GM19438 (cell line): ENCODE measurements around the gene MARK1.

Experiments
- ATAC-seq: cut with Tn5 transposase; IDR thresholded peaks from one replicate; pipeline ENCODE4 v1.9.1; 2021; ENCODE audit warnings: low read depth; ENCODE audit not compliant: unreplicated experiment

MARK1 gene

DNA sequence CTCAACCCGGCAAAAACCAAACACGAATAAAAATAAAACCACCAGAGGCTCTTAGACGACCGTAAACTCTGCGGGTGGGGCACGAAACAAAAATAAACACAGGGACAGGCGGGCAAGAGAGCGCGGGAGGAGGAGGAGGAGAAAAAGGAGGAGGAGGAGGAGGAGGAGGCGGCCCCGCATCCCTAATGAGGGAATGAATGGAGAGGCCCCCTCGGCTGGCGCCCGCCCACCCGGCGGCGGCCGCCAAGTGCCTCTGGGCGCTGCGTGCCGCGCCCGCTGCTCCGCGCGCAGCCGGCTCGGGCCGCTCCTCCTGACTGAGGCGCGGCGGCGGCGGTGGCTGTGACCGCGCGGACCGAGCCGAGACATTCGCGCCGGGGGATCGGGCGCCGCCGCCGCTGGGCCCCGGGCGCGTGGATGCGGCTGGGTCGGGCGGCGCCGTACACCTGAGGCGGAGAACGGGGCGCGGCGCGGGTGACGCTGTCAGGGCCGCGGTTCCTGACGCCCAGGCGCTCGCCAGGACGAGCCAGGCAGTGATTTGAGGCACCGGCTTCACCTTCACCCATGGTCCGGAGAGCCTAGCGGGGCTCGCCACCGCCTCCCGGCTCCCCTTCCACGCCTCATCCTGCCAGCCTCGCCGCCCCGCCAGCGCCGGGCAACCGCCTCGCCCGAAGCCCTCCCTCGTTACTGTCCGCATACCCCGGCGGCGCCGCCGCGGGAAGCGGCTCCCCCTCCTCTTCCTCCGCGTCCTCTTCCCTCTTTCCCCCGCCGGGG lies at the start of gene MARK1:
MARK1 (plus strand) TSS at position 229 of the 771 bp plus-strand sequence. CDS start 687 bp downstream, outside the sequence.
- ATAC-seq, result peak; percentile 65

DNA sequence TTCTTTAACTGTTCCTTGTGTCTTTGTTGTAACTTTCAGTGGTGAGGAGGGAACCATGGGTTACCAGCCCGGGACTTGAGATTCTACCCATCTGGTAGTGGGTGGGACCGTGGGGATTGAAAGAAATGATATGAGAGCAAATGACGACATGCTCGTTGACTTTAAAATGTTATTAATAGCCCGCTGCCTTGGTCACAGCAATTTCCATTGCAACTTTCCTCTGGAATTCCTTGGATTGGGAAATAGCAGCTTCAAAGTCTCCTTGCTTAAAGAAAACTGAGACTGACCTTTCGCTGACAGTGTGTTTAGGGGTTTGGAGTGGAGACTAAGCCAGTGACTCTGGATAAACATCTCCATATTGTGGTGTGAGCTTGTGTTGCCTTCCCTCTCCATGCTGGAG lies 44.2 kb upstream of the MARK1 start:
- no peak for ATAC-seq

DNA sequence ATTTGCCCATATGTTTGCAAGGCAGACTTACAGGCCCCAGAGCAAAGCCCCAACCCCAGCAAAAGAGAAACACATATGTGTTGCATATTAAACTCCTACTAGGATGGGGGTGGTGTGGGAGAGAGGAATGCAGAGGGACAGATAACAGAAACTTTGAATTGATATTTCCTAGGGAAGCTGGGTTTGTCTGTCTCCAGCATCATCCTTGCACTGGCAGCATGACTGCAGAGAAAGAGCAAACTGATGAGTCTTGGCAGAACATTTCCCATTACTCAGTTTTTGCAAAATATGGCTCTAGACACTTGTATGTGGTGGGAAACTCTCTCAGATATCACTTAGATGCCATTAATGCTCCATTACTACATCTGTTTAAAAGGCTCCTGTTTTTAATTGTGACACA lies 43.8 kb upstream of the MARK1 start:
- no peak for ATAC-seq

DNA sequence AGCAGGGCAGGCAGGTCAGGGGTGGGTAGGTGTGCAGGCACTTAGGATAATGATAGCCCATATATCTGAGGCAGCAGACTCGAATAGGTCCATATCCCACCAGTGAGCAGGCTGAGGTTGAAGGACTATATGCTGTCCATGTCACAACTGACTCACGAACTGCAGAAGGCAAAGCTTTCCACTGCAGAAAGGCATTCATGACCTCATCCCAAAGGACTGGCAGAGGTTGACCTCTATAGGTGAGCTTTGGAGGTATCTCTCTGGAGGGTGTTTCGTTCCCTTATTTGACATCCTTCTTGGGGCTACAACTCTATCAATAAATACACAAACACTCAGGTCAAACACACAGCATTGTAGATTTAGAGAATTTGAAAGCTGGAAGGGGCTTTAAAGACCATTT lies 42.8 kb upstream of the MARK1 start:
- ATAC-seq, result no peak

DNA sequence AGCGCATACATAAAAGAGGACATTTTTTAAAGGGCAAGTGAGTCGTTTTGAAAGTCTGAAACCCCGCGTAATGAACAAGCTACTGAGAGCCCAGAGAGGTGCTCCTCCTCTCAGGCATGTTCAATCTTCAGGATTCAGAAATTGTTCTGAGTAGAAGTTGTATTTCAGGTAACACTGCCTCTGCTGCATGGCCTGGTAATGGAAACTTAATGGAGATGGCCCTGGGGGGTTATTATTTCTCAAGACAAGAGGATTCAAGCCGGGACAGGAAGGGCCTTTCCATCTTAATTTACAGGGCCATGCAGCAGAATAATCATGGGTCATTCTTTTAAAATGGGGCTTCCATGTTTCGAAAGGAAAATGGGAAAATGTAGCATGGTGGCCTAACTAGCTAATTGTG lies 42.1 kb upstream of the MARK1 start:
- no peak for ATAC-seq

DNA sequence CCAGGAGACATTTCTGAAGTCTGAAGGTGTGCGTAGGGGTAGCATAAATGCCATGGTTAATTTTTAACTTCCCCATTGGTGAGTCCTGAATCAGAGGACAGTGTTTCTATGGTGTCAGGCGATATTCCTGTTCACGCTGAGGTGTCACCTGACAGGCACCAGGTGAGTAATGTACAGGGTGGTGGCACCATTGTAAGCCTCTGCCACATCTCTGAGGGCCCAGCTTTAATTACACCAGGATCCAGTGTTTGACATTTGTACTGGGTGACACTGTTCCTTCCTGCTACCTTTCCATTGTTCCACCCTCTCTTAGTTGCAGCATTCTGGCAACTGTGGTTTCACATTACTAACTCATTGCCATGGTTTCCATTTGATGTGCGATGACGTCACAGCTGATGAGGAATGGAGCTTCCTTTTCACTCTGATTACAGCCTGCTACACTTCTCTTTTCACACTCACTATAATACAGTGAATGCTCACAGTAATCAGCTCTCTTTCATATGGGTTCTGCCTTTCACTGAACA lies 40.6 kb upstream of the MARK1 start:
- no peak for ATAC-seq

DNA sequence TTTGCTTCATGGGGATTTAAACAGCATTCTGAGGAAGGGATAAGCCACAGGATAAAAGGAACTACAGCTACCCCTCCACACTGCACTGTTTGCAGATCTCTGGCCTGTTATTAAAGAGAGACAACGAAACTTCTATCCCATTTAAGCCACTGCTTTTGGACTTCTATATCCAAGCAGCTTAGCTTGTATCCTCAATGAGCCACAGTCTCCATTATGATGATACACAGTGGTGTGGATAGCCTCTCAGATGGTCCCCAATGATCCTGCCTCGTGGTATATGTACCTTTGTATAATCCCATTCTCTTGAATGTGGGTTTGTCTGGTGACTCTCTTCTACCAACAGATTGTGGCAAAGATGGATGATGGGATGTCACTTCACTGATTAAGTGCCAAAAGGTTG lies 36.0 kb upstream of the MARK1 start:
- no peak for ATAC-seq

DNA sequence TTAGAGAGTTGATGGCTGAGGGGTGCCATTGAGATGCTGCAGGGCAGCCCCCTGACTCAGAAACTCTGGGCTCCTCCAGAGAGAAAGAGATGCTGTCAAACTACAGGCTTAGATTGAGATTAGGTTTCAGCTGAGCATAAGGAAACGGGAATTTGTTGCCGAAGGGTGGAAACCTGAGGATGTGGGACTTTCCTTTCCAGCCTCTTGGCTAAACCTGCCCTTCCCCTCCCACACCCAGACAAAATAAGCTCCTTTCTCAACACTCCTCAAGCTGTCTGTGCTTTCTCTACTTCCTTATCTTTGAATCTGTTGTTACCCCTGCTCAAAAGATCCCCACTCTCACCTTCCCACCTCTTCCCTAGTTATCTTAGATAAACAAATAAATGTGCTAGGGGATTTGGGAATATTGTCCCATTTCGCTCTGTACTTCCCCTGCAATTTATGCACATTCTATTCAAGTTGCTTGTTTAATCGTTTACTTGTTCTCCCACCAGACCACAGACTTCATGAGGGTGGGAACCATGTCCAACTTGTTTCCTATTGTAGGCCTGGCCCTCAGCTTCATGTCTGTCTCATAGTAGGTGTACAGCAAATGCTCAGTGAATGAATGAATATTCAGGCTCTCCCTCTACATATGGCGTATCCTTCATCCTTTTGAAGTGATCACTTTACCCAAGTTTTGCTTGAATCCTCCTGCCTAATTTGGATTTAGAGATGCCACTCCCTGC lies 30.6 kb upstream of the MARK1 start:
- no peak for ATAC-seq

DNA sequence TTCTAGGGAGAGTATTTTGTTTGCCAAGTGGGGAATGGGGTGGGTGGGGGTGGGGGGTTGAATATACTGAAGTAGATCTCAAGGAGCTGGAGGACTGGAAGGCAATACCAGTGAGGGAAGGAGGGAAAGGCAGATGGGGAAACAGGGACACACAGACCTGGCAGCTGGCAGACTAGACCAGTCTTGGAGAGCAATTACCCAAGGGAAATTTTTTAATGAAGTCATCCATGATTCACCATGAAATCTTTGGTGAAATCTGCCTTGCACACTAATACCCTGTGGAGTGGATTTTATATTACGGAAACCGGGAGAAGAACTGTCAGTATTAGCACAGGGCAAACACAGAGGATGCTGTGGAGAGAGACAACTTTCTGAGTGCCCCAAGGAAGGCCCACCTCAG lies 29.7 kb upstream of the MARK1 start:
- ATAC-seq, result no peak

DNA sequence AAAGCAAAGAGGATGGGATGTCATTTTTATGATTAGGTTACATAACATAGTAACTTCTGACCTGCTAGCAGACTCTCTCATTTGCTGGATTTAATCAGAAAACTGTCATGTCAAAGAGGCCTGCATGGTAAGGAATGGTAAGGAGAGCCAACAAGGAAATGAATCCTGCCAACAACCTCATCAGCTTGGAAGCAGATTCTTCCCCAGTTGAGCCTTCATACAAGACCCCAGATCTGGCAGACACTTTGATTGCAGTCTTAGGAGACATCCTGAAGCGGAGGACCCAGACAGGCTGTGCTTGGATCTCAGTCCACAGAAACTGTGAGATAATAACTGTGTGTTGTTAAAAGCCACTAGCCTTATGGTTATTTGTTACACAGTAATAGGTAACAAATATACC lies 27.6 kb upstream of the MARK1 start:
- ATAC-seq, result no peak

DNA sequence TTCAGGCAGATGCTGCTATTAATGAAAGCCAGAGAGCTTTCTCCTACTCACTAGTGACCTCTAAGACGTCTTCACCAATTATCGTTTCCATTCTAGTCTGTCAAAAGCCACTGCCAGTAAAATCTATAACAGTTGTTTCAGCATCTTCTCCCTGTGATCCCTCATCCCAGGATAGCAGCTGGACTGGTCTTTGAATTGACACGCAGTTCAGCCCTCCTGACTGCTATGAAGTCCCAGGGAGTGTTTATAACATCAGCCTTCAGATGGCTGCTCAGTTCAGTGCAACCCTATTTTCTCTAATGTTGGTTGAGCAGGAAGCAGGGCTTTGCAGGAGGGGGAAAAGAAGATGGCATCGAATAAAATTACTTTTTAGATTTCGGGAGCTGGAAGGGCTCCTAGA lies 23.6 kb upstream of the MARK1 start:
- no peak for ATAC-seq

DNA sequence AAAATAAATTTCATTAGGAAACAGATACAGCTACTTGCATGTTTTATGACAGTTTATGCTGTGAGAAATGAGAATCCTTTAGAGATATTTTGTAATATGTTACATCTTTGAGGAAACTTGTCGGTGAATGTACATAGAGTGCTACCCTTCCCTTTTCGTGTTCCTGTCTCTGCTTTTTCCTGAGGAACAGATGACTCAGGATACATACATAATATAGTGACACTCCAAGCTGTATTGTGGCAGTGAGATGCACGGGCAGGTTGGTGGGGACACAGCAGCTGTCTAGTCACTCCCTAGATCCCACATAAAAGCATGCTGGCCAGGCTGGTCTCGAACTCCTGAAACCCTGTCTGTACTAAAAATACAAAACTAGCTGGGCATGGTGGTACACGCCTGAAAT lies 20.9 kb upstream of the MARK1 start:
- ATAC-seq, result no peak

DNA sequence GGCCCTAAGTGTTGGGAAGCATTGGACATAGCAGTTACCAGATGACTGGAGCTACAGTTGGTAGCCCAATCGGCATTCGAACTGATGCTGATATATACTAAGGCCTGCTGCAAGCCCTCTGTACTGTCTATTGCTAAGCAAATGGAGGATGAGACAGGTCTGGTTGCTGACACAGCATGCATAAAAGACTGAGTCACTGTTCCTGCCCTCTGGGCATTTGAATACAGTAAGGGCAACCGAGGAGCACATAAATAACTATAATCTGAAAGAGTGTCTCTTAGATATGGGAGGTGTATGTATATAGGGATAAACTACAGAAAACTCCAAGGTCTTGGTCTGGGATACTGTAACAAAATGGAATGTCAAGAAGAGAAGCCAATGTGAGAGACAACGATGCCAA lies 16.8 kb upstream of the MARK1 start:
- no peak for ATAC-seq

DNA sequence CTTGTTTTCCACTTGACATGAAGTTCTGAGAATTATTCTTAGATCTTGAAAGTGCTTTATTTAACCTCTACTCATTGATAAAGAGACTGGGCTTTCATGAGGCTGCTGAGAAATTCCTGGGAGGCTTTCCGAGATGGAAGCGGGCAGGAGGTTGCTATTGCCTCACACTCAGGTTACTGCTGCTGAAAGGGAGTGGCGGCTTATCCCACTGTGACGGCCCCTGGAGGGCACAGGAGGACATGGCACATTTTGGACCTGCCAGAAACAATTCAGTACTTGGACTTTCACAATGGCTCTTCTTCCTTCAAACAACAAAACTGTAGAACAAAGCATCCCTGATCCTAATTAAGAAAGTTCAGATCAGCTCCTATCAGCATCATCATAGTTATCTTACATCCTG lies 16.2 kb upstream of the MARK1 start:
- ATAC-seq, result no peak

DNA sequence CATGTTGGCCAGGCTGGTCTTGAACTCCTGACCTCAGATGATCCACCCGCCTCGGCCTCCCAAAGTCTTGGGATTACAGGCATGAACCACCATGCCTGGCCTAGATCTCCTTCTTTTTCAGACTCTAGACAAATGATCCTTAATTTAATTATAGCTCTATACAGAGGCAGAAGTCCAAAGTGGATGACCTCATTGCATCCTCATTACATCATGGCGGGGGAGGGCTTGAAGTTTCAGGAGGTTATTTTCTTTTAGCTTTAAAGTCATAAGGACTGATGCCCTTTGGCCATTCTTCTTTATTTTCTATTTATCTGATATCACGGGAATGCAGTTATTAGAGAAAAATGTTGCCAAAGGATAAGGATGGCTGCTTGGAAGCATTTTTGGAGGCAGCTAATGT lies 14.1 kb upstream of the MARK1 start:
- ATAC-seq, result no peak

DNA sequence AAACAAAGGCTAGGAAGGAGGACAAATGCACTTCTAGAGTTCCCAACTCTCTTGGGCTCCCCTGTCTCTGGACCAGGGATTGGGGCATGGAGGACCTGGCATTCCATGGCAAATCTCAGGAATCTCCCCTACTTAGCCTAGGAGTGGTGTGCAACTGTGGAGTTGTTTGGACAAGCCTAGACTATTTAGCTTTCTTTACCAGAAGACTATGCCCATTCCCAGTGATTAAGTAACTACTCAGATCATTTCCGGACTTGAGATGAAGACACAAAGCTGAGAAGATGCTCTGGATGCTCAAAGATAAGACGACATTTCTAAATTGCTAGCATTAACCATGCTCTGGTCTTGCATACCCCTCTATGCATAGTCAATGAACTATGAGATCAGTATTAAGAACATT lies 13.7 kb upstream of the MARK1 start:
- ATAC-seq, result no peak

DNA sequence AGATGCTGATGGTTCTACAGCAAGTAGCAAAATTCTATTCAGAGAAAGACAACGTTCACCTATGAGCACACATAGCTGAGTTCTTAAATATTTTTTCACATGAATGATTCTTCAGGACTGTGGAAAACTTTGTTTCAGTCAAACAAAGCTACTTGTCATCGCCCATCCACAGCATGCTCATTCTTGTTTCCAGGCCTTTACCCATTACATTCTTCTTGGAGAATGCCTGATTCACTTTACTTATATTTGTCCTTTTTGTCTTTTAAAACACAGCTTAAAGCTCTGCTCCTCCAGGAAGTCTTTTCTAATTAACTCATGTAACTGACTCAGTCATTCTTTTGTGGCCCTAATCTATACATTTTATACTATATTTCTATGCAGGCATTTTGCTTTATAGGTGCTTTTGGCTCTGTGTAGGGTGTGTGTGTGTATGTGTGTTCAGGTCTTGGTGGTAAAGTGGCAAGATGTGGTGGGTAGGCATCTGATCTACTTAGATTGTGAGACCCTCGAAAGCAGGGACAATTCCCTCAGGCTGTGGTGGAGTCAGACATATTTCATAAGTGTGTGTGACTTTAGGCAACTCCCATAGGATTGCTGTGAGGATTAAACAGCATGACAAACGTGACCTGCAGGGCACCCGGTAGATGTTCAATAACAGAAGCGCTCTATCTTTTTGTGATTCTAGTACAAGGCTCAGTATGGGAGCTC lies 11.8 kb upstream of the MARK1 start:
- ATAC-seq, result no peak

DNA sequence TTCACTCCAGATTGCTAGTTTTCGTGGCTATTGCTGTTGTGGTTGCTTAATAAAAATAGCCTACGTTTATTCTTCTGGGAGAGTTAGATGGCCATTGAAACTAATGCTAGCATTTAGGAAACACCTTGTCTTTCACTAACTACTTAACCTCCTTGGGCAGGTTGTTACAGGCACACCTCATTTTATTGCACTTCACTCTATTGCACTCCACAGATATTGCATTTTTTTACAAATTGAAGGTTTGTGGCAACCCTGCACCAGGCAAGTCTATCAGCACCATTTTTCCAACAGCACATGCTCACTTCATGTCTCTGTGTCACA lies 11.3 kb upstream of the MARK1 start:
- ATAC-seq, result no peak

DNA sequence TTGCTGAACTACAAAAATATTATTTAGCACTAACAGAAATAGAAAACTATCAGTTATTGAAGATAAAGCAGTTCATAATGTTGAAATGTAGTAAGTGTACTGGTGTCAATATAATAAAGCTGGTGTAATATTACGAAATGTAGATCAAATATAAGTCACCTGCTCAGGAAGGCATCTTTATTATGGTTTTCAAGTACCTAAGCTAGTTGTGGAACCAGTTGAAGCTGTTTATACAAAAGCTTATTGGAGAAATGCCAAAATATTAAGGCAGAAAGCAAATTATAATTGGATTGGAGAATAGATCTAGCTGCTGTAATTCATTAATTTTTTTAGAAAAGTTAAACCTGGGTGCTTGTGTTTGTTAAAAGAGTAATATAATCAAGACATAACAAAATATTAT lies 6.2 kb upstream of the MARK1 start:
- no peak for ATAC-seq

DNA sequence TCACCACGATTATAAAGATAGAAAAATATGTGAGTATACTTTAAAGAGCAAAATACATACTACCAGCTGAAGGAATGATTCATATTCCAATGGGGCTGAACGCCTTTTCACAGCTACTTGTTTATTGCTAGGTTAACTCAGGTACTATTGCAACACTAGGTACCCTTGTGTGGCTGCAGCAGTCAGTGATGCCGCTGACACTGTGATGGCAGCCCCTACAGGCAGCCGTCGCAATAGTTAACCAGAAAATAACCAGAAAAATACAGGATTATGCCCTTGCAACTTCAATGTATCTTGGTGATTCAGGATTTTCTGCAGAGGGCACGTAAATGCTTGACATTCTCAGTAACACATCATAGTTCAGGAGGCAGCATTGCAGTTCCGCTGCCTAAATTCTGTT lies 1.6 kb upstream of the MARK1 start:
- no peak for ATAC-seq

DNA sequence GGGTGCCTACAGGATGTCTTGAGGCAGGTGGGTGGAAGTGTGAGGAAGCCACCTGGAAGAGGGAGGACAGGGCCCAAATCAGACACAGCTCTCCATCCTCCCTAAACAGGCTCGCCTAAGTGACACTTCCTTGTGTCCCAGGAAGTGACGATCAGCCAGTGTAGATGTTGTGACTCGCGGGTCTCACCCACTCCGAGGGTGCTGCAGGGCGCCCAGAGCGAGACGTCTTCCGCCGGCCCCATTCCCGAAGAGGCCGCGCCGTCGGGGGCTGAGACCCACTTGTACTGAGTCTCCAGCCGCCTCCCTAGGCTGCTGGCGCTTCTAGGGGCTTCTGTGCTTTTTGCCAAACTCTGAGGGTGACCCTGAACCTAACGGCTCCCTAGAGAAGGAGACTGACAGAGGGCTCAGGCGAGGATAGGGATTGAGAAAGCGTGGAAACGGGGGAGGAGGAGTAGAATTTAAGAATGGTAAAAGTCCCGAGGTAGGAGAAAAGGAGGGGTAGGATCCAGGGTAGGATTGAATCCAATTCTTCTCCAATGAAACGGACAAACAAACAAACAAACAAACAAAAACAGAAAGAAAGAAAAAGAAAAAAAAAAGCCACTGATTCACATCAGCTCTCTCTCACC lies 543 bp upstream of the MARK1 start:
- peak; percentile 56 for ATAC-seq
